GM21515 (cell line): ENCODE measurements around the gene AK1.

Experiments used
- ATAC-seq: cut with Tn5 transposase; IDR thresholded peaks from one replicate; pipeline ENCODE4 v1.9.1; 2021; ENCODE audit not compliant: unreplicated experiment

AK1 gene, protein sequence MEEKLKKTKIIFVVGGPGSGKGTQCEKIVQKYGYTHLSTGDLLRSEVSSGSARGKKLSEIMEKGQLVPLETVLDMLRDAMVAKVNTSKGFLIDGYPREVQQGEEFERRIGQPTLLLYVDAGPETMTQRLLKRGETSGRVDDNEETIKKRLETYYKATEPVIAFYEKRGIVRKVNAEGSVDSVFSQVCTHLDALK

DNA sequence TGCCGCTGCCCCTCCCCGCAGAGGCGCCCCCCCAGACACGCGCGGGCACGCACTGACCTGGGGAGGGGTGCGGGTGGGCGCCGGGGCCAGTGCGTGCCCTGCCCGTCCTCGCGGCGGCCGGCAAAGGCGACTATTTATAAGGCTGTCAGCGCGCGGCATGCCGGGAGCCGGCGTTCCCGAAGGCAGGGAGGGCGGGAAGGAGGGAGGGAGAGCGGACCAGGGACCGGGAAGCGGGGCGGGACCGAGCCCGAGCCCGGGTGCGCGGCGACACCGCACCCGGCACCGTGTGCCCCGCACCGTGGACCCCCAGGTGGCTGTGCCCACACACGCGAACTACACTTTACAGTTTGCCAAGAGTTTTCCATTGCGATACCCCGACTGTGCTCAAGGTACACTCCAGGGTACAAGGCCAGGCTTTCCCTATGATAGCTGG, at the start of gene AK1:
TSS of gene AK1 (minus strand) at position 110 of the 433 bp plus-strand sequence. CDS start 3,058 bp downstream, outside the sequence.
- ATAC-seq: no peak

DNA sequence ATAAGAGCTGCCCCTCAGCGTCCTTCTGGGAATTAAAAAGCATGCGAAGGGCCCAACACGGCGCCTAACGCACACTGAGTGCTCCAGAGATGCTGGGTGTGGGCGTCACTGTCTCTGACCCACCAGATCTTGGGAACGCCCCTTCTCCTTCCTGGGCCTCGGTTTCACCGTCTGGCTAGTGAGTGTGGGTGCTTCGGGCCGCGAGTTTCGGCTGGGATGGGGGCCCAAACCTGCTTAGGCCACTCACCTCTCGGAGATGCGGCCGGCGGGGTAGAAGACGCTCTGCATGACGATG, 49.4 kb upstream of the AK1 start:
- ATAC-seq: no peak

DNA sequence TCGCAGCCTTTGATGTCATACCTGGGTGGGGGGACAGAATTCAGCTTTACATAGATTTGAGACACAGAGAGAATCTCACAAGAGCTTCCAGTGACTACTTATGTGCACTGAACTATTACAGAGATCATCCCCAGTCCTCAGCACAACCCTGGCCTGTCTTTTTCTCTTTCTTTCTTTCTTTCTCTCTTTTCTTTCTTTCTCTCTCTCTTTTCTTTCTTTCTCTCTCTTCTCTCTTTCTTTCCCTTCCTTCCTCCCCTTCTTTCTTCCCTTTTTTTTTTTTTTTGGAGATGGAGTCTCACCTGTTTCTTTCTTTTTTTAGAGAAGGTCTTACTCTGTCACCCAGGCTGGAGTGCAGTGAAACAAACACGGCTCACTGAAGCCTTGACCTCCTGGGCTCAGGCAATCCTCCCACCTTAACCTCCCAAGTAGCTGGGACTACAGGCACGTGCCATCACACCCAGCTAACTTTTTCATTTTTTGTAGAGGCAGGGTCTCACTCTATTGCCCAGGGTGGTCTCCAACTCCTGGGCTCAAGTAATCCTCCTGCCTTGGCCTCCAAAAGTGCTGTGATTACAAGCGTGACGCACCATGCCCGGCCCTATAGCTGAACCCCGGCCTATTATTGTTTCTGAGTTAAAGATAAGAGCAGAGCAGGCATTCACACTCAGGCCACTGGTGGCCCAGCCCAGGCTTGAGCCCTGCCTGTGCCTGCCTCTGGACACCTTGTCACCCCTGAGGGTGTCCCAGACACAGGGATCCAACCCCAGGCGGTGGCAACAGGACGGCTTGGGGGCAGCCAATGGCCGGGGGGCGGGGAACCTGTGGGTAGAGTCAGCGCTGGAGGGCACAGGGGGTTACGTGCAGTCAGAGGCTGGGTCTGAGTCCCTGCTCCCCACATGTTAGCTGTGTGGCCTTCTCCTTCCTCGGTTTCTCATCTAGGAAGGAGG, 48.8 kb upstream of the AK1 start:
- ATAC-seq: no peak

- no peak for ATAC-seq
These were observed 47.4 kb upstream of the AK1 start for GRCh38 chr9:127924736-127925444.

- no peak for ATAC-seq
These were observed 46.3 kb upstream of the AK1 start for GRCh38 chr9:127923771-127924170.

- no peak for ATAC-seq
These were observed 45.6 kb upstream of the AK1 start for GRCh38 chr9:127923046-127923445.

DNA sequence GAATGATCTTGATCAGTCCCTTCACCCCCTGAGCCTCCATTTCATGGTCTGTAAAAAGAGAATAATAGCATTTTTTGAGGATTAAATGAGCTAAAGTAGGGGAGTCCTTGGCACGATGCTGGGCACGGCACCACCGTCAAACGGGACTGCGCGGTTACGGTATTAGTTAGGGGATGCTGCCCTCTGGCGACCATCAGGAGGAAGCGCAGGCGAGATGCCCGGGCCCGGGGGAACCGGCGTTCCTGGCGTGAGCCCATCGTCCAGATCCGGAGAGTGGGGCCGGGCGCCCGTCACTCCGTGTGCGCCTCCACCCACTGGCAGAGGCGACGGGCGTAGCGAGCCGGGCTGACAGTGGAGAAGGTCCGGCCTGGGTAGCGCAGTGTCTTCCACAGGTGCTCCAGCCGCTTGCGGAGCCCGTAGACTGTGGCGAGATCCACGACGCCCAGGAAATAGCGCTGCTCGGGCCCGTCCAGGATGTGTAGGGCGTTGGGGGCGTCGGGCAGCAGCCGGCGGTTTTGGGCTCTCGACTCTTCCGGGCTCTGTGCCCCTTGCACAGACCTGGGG, 44.2 kb upstream of the AK1 start:
- ATAC-seq: no peak

DNA sequence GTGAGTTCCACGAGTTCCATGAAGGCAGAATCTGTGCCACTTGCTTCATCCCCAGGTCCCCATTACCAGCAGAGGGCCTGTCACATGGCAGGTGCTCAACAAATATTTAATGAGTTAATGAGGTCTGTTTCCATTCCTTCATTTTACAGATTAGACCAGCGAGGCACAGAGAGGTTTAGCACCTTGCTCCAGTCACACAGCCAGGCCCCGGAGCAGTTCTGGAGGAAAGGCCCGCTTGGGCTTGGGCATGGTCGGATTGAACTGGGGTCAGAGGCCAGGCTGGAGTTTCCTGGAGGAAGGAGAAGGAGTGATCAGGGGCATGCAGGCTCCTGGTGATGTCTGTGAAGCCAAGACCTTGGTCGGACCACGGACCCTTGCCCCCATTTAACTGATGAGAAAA, 43.3 kb upstream of the AK1 start:
- ATAC-seq: no peak

DNA sequence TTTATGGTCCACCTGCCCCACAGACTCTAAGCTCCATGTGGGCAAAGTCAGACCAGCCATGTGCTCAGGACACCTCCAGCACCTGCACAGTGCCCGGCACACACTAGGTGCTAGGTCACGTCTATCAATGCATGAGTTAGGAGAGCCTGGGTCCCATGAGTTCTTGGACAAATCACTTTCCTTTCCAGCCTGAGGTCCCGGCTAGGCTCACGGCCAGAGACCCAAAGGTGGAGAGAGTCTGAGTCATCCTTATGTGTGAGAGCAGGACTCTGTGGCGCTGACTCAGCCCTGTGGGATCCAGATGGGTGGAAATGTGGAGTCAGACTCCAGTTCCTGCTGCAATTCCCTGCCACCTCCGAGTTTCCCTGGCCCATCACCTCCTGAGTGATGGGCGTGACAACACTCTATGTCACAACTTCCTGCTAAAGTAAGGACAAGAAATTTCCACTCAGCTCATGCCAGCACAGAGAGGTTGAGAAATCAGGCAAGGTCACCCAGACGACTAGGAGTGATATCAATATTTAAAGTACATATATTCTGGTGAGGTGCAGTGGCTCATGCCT, 41.9 kb upstream of the AK1 start:
- no peak for ATAC-seq

GRCh38 chr9:127918183-127919107, 41.0 kb upstream of the AK1 start:
- ATAC-seq: no peak

GRCh38 chr9:127917603-127918002, 40.1 kb upstream of the AK1 start:
- ATAC-seq: no peak

DNA sequence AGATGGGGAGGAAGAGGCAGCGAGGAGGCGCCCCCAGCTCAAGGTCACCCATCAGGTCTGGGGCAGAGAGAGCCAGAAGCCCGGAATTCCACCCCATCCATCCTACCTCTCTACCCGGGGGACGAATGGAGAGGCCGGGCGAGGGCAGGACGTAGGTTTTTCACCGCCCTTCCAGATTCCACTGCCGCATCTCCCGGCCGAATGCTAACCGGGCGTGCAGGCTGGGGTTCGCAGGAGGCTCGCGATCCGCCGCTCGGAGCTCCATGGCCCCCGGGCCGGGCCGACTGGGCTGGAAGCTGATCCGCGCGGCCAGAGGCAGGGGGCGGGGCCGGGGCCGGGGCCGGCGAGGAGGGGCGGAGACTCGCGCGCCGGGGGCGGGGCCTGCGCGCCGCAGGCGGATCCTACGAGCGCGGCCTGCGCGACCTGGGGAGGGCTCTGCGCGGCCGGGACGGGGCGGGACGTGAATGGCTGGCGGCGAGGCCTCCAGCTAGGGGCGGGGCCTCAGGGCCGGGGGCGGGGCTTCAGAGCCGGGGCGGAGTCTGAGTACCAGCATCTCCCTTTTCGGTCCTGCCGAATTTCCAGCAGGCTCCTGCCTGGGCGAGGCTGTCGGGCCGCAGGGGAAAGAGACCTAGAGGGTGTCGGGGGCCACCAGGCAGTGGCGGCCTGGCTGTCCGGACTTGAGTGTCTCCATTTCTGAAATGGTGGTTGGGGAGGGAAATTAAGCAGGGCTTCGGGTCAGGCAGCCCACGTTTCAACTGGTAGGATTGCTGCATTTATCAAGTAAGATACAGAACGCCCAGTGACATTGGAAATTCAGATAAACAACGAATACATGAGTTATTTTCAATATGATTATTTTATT, 39.5 kb upstream of the AK1 start, which contains the start of gene ST6GALNAC4:
TSS of gene ST6GALNAC4 (minus strand) at position 322 of the 862 bp plus-strand sequence. CDS start 622 bp downstream, outside the sequence.
- ATAC-seq: peak; percentile 71

- ATAC-seq: no peak
These were observed 38.6 kb upstream of the AK1 start for GRCh38 chr9:127915801-127916719.

DNA sequence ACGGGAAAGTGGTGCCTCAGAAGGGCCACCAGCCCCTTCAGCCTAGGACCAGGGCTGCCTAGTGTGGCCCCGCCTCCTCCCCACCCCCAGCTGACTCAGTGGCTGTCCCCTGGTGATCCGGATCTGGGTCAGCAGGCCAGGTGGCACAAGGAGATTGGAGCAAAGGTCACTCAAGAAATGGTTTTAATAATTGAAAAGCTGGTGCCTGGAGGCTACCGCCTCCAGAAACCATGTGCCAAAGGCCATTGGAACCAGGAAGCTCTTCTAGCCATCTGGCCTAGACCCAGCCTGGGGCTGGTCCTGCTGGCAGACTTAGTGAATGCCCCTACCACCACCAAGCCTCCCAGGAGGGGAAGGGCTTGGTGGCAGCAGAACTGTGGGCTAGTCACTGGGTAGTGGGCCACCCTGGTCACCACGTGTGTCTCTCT, 37.9 kb upstream of the AK1 start:
- ATAC-seq: no peak

- ATAC-seq: no peak
These were observed 36.2 kb upstream of the AK1 start for GRCh38 chr9:127913682-127914081.

- no peak for ATAC-seq
These were observed 35.4 kb upstream of the AK1 start for GRCh38 chr9:127912882-127913281.

DNA sequence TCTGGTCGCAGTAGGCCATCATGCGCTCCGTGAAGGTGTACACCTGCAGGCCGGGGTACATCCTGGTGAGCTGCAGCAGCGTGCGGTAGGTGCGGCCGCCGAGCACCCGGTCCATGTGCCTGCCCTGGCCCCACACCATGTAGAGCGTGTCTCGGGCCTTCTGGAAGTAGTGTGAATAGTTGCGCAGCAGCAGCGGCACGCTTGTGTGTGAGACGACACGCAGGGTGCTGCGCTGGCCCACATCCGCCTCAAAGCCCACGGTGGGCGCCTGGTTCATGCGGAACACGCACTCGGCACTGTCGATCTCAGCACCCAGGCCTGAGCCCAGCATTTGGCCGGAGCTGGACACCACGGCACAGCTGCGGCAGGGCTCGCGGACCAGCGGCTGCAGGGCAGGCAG, 34.8 kb upstream of the AK1 start:
- no peak for ATAC-seq

- peak; percentile 2 for ATAC-seq
These were observed 33.2 kb upstream of the AK1 start for GRCh38 chr9:127910613-127911205.
